Fibroblast of peridontal ligament (primary cell): Measurements from ENCODE around the gene POLG2.
"Not testable (repeated sequence)": the region's sequence is repeated elsewhere in the genome, so short reads cannot be mapped to it uniquely, and the experiment has no call there.

Experiments
- DNase-seq: peaks from one replicate; pipeline ENCODE4 v3.0.0-alpha.2; 2010; ENCODE audit errors: extremely low read depth

Gene POLG2

DNA sequence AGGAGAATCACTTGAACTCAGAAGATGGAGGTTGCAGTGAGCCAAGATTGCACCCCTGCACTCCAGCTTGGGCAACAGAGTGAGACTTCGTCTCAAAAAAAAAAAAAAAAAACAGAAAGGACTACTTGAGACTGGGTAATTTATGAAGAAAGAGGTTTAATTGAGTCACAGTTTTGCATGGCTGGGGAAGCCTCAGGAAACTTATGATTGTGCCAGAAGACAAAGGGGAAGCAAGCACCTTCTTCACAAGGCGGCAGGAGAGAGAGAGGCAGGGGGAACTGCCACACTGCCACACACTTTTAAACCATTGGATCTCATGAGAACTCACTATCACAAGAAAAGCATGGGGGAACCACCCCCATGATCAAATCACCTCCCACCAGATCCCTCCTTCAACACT is 56.9 kb downstream of the POLG2 start:
- no peak for DNase-seq

DNA sequence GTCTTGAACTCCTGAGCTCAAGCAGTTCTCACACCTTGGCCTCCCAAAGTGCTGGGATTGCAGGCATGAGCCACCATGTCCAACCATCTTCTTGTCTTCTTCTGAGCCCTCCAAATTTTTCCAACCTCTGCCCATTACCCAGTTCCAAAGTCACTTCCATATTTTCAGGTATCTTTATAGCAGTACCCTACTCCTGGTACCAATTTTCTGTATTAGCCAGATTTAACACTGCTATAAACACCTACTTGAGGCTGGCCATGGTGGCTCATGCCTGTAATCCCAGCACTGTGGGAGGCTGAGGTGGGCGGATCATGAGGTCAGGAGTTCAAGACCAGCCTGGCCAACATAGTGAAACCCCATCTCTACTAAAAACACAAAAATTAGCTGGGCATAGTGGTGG is 57.3 kb downstream of the POLG2 start:
- DNase-seq, result not testable (repeated sequence)

GRCh38 chr17:64437944-64438525 is 58.8 kb downstream of the POLG2 start:
- no peak for DNase-seq

GRCh38 chr17:64431534-64431933 is 65.3 kb downstream of the POLG2 start:
- no peak for DNase-seq

DNA sequence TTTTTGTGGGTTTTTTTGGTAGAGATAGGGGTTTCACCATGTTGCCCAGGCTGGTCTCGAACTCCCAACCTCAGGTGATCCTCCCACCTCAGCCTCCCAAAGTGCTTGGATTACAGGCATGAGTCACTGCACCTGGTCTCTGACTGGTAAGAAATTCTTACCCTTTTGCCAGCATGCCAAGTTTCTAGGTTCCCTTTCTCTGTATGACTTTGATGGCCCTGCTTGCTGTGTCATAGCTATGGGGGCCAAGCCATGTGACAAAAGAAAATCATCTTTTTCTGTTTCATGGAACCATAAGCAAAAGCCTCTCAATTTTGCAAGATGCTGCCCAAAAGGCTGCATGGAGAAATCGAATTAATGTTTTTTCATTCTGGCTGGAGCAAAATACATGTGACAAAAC is 66.8 kb downstream of the POLG2 start:
- DNase-seq, result not testable (repeated sequence)

GRCh38 chr17:64428406-64428805 is 68.4 kb downstream of the POLG2 start:
- DNase-seq, result no peak
